GM19193 (cell line): Measurements from ENCODE around the gene CCBE1.

ENCODE experiments used
- POLR2A ChIP-seq: IDR thresholded peaks from 4 replicates; pipeline ENCODE4 v1.6.1; 2011; ENCODE audit not compliant: insufficient read depth, insufficient read length; ENCODE audit errors: extremely low read depth

The CCBE1 gene

GRCh38 chr18:59699061-59699460 is 1.8 kb upstream of the CCBE1 start:
- no peak for TF ChIP-seq POLR2A

- no peak for TF ChIP-seq POLR2A
Measured at GRCh38 chr18:59696311-59697235, 650 bp downstream of the CCBE1 start.

- no peak for TF ChIP-seq POLR2A
Measured at GRCh38 chr18:59695551-59695950, 1.7 kb downstream of the CCBE1 start.

GRCh38 chr18:59694824-59695223 is 2.4 kb downstream of the CCBE1 start:
- TF ChIP-seq POLR2A, result no peak

- TF ChIP-seq POLR2A, result no peak
Measured at GRCh38 chr18:59691996-59692395, 5.2 kb downstream of the CCBE1 start.

GRCh38 chr18:59690996-59691395 is 6.2 kb downstream of the CCBE1 start:
- TF ChIP-seq POLR2A, result no peak

- TF ChIP-seq POLR2A, result no peak
Measured at GRCh38 chr18:59690186-59690982, 6.8 kb downstream of the CCBE1 start.

GRCh38 chr18:59689756-59690155 is 7.5 kb downstream of the CCBE1 start:
- no peak for TF ChIP-seq POLR2A

GRCh38 chr18:59686260-59686659 is 11.0 kb downstream of the CCBE1 start:
- TF ChIP-seq POLR2A, result no peak

GRCh38 chr18:59685501-59685900 is 11.7 kb downstream of the CCBE1 start:
- TF ChIP-seq POLR2A, result no peak

GRCh38 chr18:59684777-59685176 is 12.4 kb downstream of the CCBE1 start:
- no peak for TF ChIP-seq POLR2A

GRCh38 chr18:59681521-59682004 is 15.7 kb downstream of the CCBE1 start:
- TF ChIP-seq POLR2A, result no peak

GRCh38 chr18:59681051-59681450 is 16.2 kb downstream of the CCBE1 start:
- no peak for TF ChIP-seq POLR2A

GRCh38 chr18:59675346-59675745 is 21.9 kb downstream of the CCBE1 start:
- TF ChIP-seq POLR2A, result no peak

- TF ChIP-seq POLR2A, result no peak
Measured at GRCh38 chr18:59674903-59675270, 22.3 kb downstream of the CCBE1 start.
